ENCODE results near the gene ZMAT3.

ZMAT3 gene

DNA sequence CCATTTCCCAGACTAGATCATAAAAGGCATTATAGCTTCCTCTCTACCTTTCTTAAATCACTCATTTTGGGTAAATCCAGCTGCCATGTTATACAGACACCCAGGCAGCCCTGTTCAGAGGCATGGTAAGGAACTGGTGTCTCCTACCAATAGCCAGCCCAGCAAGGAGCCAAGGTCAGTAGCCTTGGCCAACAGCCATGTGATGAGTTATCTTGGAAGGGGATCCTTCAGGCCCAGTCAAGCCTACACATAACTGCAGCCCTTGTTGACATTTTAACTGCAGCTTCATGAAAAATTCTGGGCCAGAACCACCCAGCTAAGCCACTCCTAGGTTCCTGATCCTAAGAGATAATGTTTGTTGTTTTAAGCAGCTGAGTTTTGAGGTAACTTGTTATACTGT, 29.0 kb upstream of the ZMAT3 start:
- Histone ChIP-seq H3K27ac (no peak overlapping the region), H3K4me3 (no peak overlapping the region)
- no peak for DNase-seq (ENCODE audit: low spot score)
- no peak for TF ChIP-seq CTCF (IDR thresholded peaks at IDR 0.05)

DNA sequence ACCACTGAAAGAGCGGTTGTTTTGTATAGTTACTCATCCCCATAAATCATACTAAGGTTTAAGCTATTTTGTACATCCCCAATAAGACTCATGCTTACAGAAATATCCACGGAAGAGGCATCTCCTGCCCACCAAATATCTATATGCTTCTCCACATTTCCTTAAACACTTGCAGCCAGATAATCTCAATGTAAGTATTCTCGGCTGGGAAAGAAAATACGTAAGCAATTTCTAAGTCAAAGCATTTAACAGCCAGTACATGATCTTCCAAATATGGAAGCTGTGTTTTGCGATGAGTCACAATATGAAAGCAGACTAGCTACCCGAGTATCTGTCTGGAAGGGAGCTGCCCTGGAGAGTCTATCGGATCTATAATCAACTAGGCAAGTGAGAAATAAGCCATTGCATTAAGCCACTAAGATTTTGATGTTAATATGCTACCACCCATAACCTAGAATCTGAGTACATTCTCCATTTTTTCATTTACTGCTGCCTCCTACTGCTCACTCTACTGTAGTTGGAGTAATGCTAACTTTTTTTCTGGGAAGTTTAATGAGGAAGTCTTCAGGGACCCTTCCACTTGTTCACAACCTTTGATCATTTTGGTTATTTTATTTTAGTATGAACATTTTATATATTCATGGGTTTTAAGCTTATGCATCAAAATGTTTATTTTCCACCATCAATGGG, 26.9 kb upstream of the ZMAT3 start:
- no peak for DNase-seq (ENCODE audit: low spot score)
- no peak overlapping the region for H3K27ac ChIP-seq
- peak overlapping the region; percentile 43 for H3K4me3 ChIP-seq
- no peak for TF ChIP-seq CTCF (IDR thresholded peaks at IDR 0.05)

- H3K27ac ChIP-seq = no peak overlapping the region
- no peak for DNase-seq (ENCODE audit: low spot score)
- no peak for TF ChIP-seq CTCF (IDR thresholded peaks at IDR 0.05)
- no peak overlapping the region for H3K4me3 ChIP-seq
These were observed 22.2 kb upstream of the ZMAT3 start for GRCh38 chr3:179093807-179094206.

DNA sequence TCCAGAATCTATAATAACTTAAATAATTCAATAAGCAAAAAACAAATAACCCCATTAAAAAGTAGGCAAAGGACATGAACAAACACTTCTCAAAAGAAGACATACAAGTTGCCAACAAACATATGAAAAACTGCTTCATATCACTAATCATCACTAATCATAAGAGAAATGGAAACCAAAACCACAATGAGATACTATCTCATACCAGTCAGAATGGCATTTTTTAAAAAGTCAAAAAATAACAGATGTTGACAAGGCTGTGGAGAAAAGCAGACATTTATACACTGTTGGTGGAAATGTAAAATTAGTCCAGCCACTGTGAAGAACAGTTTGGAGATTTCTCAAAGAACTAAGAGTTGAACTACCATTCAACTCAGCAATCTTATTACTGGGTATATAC, 19.5 kb upstream of the ZMAT3 start:
- Histone ChIP-seq H3K4me3 (no peak overlapping the region), H3K27ac (no peak overlapping the region)
- TF ChIP-seq CTCF (IDR thresholded peaks at IDR 0.05) = no peak
- DNase-seq (ENCODE audit: low spot score) = no peak

DNA sequence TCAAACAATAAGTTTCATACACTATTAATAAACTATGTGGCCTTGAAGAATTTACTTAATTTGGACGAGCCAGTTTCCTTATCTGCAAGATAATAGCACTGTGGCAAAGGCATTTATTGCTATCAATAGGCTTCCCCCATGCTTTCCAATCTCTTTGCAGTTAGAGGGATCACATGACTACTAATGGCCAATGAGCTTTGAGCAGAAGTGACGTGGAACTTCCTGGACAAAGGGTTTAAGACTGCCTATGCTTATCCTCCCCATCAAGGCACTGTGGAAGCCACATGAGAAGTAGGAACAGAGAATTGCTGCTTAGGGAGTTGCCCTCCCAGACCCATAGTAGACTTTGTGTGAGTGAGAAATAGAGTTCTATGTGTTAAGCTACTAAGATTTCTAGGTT, 16.7 kb upstream of the ZMAT3 start:
- H3K4me3 ChIP-seq = no peak overlapping the region
- DNase-seq (ENCODE audit: low spot score) = no peak
- no peak overlapping the region for H3K27ac ChIP-seq
- no peak for TF ChIP-seq CTCF (IDR thresholded peaks at IDR 0.05)

GRCh38 chr3:179083977-179084376, 12.4 kb upstream of the ZMAT3 start:
- H3K4me3 ChIP-seq = no peak overlapping the region
- H3K27ac ChIP-seq = no peak overlapping the region
- DNase-seq (ENCODE audit: low spot score) = no peak
- no peak for TF ChIP-seq CTCF (IDR thresholded peaks at IDR 0.05)

DNA sequence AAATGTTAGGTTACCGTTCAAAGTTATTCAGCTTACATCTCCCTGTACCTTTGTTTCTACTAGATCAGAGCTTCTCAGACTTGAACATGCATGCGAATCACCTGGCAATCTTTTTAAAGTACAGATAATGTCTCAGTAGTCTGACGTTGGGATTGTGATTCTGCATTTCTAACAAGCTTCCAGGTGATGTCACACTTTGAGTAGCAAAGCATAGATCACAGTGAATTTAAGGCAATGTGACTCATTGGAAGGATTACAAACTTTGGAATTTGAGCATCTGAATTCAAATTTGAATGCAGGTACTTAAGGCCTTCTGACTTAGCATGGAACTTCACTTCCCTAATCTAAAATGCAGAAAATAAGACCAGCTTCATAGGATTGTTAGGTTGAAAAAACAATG, 10.8 kb upstream of the ZMAT3 start:
- Histone ChIP-seq H3K4me3 (no peak overlapping the region), H3K27ac (no peak overlapping the region)
- TF ChIP-seq CTCF (IDR thresholded peaks at IDR 0.05) = no peak
- DNase-seq (ENCODE audit: low spot score) = no peak
